ENCODE measurements around the gene DPP10. TPM values are rescaled to one million over a fixed set of nuclear protein-coding genes. Genes with fewer than 3 reads are reported as not detected.

Gene DPP10
- total RNA-seq, 4 donors from 2014 or later: 1.9 to 4.6 (median 3.9) TPM

GRCh38 chr2:115634578-115634977 is 1192.1 kb downstream of the DPP10 start:
- TF ChIP-seq CTCF (IDR thresholded peaks at IDR 0.05) (no peak), EP300 (IDR thresholded peaks at IDR 0.05) (no peak), POLR2AphosphoS5 (IDR thresholded peaks at IDR 0.05) (no peak), POLR2A (IDR thresholded peaks at IDR 0.05) (no peak)
- no CpG with 5 or more reads among the region's 3 CpGs for WGBS, 2 donors (ENCODE audit: low coverage in 1 of 2)

DNA sequence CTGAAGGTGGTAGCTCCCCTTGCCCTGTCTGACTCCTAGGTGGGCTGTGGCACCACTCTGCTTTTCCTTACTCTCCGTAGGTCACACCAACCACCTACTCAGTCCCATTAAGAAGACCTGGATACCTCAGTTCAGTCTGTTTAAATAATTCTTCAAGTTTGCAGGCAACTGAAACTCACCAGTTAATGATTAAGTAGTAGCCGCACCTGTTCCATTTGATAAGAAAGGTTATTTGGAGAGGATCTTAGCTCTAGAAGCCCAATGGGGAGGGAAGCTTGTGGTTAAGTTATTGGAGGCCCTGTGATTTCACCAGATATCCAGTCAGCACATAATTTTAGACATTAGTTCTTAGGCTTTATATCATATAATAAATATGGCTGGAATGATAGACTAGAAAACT is 1193.0 kb downstream of the DPP10 start:
- H3K27ac ChIP-seq: no peak overlapping the region
- no peak for ATAC-seq
- H3K4me1 ChIP-seq: no peaks in the 10 kb centered on the region
- H3K27me3 ChIP-seq: no peaks in the 10 kb centered on the region
- peaks cover 0 to 16% (median 0%) of the 10 kb centered on the region in 3 donors for H3K9me3 ChIP-seq
- H3K36me3 ChIP-seq: no peaks in the 10 kb centered on the region
- TF ChIP-seq CTCF (IDR thresholded peaks at IDR 0.05) (no peak), POLR2A (IDR thresholded peaks at IDR 0.05) (no peak), POLR2AphosphoS5 (IDR thresholded peaks at IDR 0.05) (no peak), EP300 (IDR thresholded peaks at IDR 0.05) (no peak)
- H3K4me3 ChIP-seq: no peak overlapping the region
- WGBS, 2 donors (ENCODE audit: low coverage in 1 of 2): 100% methylated on average over 1 to 2 of the region's 2 CpGs

More at GRCh38 chr2:115634578-115634977, 1192.1 kb downstream of the DPP10 start:
- Histone ChIP-seq H3K36me3 (no peaks in the 10 kb centered on the region), H3K4me1 (no peaks in the 10 kb centered on the region), H3K9me3 (peaks cover 0 to 24% (median 0%) of the 10 kb centered on the region in 3 donors), H3K27me3 (no peaks in the 10 kb centered on the region), H3K4me3 (no peak overlapping the region), H3K27ac (no peak overlapping the region)
- ATAC-seq: no peak

- H3K4me3 ChIP-seq: no peak overlapping the region
- no peaks in the 10 kb centered on the region for H3K9me3 ChIP-seq
- H3K36me3 ChIP-seq: no peaks in the 10 kb centered on the region
- no peak overlapping the region for H3K27ac ChIP-seq
- H3K4me1 ChIP-seq: no peaks in the 10 kb centered on the region
- no peaks in the 10 kb centered on the region for H3K27me3 ChIP-seq
- TF ChIP-seq POLR2A (IDR thresholded peaks at IDR 0.05) (no peak), EP300 (IDR thresholded peaks at IDR 0.05) (no peak), CTCF (IDR thresholded peaks at IDR 0.05) (no peak), POLR2AphosphoS5 (IDR thresholded peaks at IDR 0.05) (no peak)
- no peak for ATAC-seq
Measured at GRCh38 chr2:115649731-115650130, 1207.3 kb downstream of the DPP10 start.

DNA sequence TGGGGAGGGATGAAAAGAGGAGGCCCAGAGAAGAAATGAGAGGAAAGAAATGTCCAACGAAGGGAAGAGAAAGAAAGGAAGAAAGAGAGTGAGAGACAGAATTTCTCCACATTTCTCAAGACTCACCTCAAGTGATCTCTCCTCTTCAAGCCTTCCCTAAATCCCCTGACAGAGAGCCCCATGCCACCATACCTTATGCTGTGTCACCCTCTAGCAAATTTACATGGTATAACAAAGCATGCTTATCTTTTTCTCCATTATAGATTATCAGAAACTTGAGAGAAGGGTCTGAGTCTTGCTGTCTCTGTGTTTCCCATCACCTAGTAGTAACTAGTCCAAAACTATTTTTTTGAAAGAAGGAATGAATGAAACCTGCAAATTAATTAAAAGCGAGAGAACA is 1208.4 kb downstream of the DPP10 start:
- ATAC-seq: no peak
- TF ChIP-seq POLR2AphosphoS5 (IDR thresholded peaks at IDR 0.05) (no peak), EP300 (IDR thresholded peaks at IDR 0.05) (no peak)
- Histone ChIP-seq H3K36me3 (no peaks in the 10 kb centered on the region), H3K9me3 (no peaks in the 10 kb centered on the region), H3K27me3 (no peaks in the 10 kb centered on the region), H3K4me1 (no peaks in the 10 kb centered on the region), H3K27ac (no peak overlapping the region), H3K4me3 (no peak overlapping the region)
- WGBS, 2 donors (ENCODE audit: low coverage in 1 of 2): 56% methylated on average over 2 of the region's 2 CpGs; no CpG with 5 or more reads in 1 of the 2 donors

DNA sequence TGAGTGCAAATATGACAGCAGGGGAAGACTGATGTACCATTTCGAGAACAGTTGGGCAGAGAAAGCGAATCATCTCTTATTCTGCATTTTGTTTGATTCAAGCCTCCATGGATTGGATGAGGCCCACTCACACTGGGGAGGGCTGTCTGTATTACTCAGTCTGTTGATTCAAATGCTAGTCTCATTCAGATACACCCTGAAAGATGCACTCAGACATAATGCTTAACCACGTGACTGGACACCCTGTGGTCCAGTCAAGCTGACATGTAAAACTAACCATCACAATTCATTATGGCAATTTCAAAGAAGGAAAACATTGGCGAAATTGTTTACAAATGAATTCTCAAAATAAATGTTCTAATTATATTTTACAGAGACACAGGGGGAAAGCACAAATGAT is 1210.2 kb downstream of the DPP10 start:
- no peak overlapping the region for H3K27ac ChIP-seq
- no peak for TF ChIP-seq POLR2AphosphoS5 (IDR thresholded peaks at IDR 0.05)
- TF ChIP-seq CTCF (IDR thresholded peaks at IDR 0.05): no peak
- no peak for TF ChIP-seq EP300 (IDR thresholded peaks at IDR 0.05)
- TF ChIP-seq POLR2A (IDR thresholded peaks at IDR 0.05): no peak
- no peaks in the 10 kb centered on the region for H3K4me1 ChIP-seq
- no peak overlapping the region for H3K4me3 ChIP-seq
- H3K9me3 ChIP-seq: no peaks in the 10 kb centered on the region
- WGBS, 2 donors (ENCODE audit: low coverage in 1 of 2): 76 to 100% methylated on average over 3 to 4 of the region's 4 CpGs
- ATAC-seq: no peak
- no peaks in the 10 kb centered on the region for H3K36me3 ChIP-seq
- no peaks in the 10 kb centered on the region for H3K27me3 ChIP-seq
